NCI-H510A (cell line): ENCODE measurements around the gene DSCAM.

Experiments used
- DNase-seq: peaks from one replicate; lab custom pipeline; 2025; lab: John Stamatoyannopoulos, UW

DSCAM gene

DNA sequence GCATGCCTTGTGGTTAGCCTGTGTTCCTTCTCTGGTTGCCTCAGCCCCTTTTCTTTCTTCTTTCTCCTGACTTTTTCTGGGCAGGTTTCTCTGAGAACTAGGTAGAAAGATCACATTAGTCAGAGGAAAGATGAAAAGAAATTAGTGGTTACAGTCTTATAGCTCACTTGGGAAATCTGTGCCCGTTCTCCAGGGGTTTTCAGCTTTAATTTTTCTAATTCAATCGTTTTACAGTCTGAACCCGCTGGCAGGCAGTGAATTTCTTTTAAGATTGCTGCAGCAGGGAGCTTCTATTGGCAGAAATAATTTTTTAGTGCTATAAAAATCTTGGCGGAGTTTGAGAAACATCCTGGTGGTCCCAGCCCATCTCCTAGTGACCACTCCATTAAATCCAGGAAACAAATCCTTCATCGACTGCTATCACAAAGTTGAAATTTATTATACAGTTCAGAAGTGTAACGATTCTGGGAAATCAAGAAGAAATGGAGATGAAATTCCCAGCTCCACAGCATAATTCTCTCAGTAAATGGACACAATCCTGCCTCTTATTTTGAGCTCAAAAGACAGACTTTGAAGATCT is 866.6 kb downstream of the DSCAM start:
- DNase-seq: no peak

DNA sequence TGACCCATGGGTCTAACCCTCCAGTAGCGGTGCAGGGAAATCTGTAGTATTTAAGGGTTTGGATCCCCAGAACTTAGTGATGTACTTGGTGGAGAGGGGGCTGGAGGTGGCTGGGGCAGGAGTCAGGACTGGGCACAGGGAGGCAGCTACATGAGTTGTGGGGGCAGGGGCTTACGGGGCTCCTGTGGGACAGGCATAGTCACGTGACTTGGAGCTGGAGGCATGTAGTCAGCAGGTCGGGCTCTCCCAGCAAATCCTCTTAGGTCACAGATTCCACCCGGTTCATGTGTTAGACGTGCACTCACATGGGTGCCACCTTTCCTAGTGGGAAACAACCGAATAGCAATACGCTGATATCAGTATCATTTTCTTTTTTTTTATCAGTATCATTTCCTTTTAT is 867.6 kb downstream of the DSCAM start:
- no peak for DNase-seq

- no peak for DNase-seq
Observed at GRCh38 chr21:39976800-39977199, 870.2 kb downstream of the DSCAM start.

GRCh38 chr21:39972976-39973770 is 873.8 kb downstream of the DSCAM start:
- DNase-seq: no peak

DNA sequence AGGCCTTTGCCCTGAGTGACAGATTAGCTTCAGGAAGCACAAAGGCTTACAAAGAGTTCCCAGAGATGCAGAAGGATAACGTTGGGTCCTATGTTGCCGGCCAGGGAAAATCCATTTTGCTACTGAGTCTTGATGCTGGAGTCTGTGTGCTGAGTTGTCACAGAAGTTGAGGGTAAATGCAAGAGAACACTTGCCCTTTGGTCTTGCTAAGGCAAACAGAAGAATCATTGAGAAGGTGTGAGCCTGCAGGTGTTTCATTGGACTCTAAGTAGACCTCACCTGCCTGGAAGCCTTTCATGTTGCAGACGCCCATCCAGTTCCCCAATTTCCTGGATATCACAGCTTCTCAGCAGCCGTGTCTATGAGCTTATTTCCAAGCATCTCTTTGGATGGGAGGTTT is 874.5 kb downstream of the DSCAM start:
- DNase-seq: no peak

DNA sequence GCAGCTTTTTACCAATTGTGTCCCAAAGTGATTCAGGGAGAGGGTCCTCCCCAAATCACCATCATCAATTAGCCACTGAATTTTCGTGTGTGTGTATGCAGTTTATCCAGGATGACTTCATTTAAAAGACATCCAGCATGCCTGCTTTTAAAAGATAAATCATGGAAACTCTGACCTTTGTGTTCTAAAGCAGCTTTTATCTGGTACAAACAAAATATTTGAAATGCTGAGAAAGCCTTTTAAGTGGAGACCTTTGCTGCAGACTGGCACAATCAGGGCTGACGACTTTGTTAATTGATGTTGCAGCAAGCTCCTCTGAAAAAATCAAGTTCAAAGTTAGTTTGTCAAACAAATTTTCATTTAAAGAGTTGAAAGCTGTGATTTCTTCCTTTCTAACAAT is 875.0 kb downstream of the DSCAM start:
- no peak for DNase-seq

GRCh38 chr21:39969691-39970364 is 877.1 kb downstream of the DSCAM start:
- DNase-seq: no peak

DNA sequence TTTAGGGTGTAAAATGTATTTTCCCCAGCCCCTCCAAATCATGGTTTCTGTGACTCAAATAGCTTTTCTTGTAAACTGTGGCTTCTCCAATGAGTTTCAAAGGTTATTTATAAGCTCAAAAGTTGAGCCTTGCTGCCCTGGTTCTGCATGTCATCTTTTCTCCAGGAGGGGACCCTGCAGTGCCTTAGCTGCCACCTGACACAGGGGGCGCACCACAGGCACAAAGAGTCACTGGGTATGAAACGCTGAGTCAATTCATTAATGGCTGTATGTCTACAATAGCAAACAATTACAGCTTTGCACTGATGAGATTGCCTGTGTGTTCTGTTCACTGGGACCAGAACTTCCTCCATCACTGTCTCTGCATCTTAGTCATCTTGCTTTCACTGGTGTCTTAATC is 878.9 kb downstream of the DSCAM start:
- DNase-seq: no peak

DNA sequence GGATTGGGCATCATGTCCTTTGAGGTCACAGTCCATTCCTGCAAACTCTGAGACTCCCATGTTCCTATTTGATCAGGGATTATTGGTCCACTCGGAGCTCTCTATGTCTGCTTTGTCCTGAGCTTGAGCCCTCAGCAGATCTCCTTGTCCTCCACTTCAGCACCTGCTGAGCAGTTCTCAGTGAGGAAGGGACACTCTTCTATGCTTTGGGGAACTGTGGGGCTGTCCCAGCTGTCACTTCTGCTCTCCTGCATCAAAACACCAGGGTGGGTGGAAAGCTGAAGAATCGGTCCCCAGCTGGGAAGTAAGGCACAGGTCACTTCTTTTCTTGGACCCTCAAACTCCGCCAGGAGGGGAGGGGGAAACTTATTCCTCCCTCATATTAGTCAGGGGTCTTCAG is 880.2 kb downstream of the DSCAM start:
- DNase-seq: no peak

DNA sequence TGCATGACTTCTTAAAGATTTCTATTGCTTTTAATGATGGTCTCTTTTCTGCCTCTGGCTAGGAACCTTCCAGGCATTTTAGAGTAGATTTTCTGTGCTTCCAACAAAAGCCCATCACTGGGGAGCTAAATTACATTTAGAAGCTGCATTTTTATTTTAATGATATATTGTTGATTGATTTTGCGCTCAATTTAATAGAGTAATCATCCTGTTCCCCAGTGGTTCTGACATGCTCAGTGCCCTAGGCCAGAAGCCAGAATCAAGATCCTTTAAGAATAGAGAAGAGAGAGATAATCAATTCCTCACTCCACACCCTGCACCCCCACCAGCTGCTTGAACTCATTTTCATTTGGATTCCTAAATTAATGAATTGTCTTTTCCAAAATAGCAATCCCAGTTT is 881.9 kb downstream of the DSCAM start:
- no peak for DNase-seq

- DNase-seq: no peak
Observed at GRCh38 chr21:39961251-39961650, 885.7 kb downstream of the DSCAM start.
